ENCODE results near the gene HSPA2.
"Not testable (repeated sequence)": the region's sequence is repeated elsewhere in the genome, so short reads cannot be mapped to it uniquely, and the experiment has no call there.

Gene HSPA2

GRCh38 chr14:64513271-64513670 is 27.3 kb upstream of the HSPA2 start:
- no peak for DNase-seq

- DNase-seq = no peak
Observed at GRCh38 chr14:64515053-64515452, 25.5 kb upstream of the HSPA2 start.

- DNase-seq = no peak
Observed at GRCh38 chr14:64516969-64517368, 23.6 kb upstream of the HSPA2 start.

- not testable (repeated sequence) for DNase-seq
Observed at GRCh38 chr14:64517667-64518066, 22.9 kb upstream of the HSPA2 start.

GRCh38 chr14:64518229-64518628 is 22.3 kb upstream of the HSPA2 start:
- DNase-seq = no peak

- no peak for DNase-seq
Observed at GRCh38 chr14:64520699-64521098, 19.8 kb upstream of the HSPA2 start.

- no peak for DNase-seq
Observed at GRCh38 chr14:64522591-64523355, 17.8 kb upstream of the HSPA2 start.

GRCh38 chr14:64525354-64525753 is 15.2 kb upstream of the HSPA2 start:
- DNase-seq = no peak

GRCh38 chr14:64531567-64531966 is 9.0 kb upstream of the HSPA2 start:
- no peak for DNase-seq

GRCh38 chr14:64536488-64537245 is 3.9 kb upstream of the HSPA2 start:
- no peak for DNase-seq

- peak in 22 of 51 donors; percentile 14 to 63 (median 37) for DNase-seq
Observed at GRCh38 chr14:64541261-64541971, 875 bp downstream of the HSPA2 start.

- peak in 5 of 51 donors; percentile 27 to 47 (median 39) for DNase-seq
Observed at GRCh38 chr14:64541972-64542835, 1.7 kb downstream of the HSPA2 start.

- no peak for DNase-seq
Observed at GRCh38 chr14:64542836-64543201, 2.3 kb downstream of the HSPA2 start.

GRCh38 chr14:64544607-64545312 is 4.2 kb downstream of the HSPA2 start:
- no peak for DNase-seq

- DNase-seq = no peak
Observed at GRCh38 chr14:64549016-64549415, 8.5 kb downstream of the HSPA2 start.

GRCh38 chr14:64549791-64550620 is 9.5 kb downstream of the HSPA2 start, which contains the start of gene PPP1R36:
Gene PPP1R36, plus strand, starts transcription at chr14:64549961. Its CDS starts 37 bp downstream, at chr14:64549998.
- peak in 4 of 51 donors; percentile 14 to 32 (median 20) for DNase-seq

- DNase-seq = no peak
Observed at GRCh38 chr14:64550621-64551333, 10.2 kb downstream of the HSPA2 start.

- DNase-seq = no peak
Observed at GRCh38 chr14:64554556-64554955, 14.0 kb downstream of the HSPA2 start.

- no peak for DNase-seq
Observed at GRCh38 chr14:64556526-64556925, 16.0 kb downstream of the HSPA2 start.

All from hypothalamus (tissue), 51 donors.